GM21447 (cell line): ENCODE results near the gene NSMCE3.

Experiments
- ATAC-seq: cut with Tn5 transposase; IDR thresholded peaks from one replicate; pipeline ENCODE4 v1.9.1; 2021; ENCODE audit not compliant: unreplicated experiment

The NSMCE3 gene

GRCh38 chr15:29222129-29222853, 47.3 kb downstream of the NSMCE3 start:
- ATAC-seq = no peak

GRCh38 chr15:29220852-29221251, 48.8 kb downstream of the NSMCE3 start:
- ATAC-seq = no peak

GRCh38 chr15:29216955-29217354, 52.7 kb downstream of the NSMCE3 start:
- no peak for ATAC-seq
